H1 (cell line): ENCODE results near the gene TMEM89. TPM values are rescaled to one million over a fixed set of nuclear protein-coding genes. Genes with fewer than 3 reads are reported as not detected.

ENCODE experiments used
- CTCF ChIA-PET: fragments of 300-600 bp; sonication (Branson Sonifier 250); formaldehyde crosslinking; loops from one replicate; lab custom pipeline; 2021; ENCODE audit not compliant: partially characterized antibody; lab: Charles Lee
- POLR2A ChIA-PET: fragments of 300-600 bp; sonication (Branson Sonifier 250); formaldehyde crosslinking; loops from one replicate; lab custom pipeline; 2021; ENCODE audit warnings: inconsistent platforms; ENCODE audit not compliant: partially characterized antibody; lab: Charles Lee
- DNase-seq, 2 experiments: peaks; one replicate each; pipeline versions ENCODE4 v3.0.0 to v3.0.0-alpha.2; 2010 to 2022; ENCODE audit warnings: low spot score in 2 of 2, low read depth in 1 of 2, mixed read lengths in 1 of 2
- FAIRE-seq: peaks from 2 replicates; lab custom pipeline; 2011; peaks lifted over from hg19 to GRCh38; lab: Jason Lieb, UNC
- H2AFZ ChIP-seq: 2 replicates; pipeline ENCODE4 v1.8.1; 2012; ENCODE audit warnings: low read length, inconsistent platforms
- H2AK5ac ChIP-seq: 2 replicates; pipeline ENCODE4 v1.6.1; 2013; ENCODE audit warnings: low read depth, low read length
- H2BK120ac ChIP-seq: replicated peaks from 2 replicates; pipeline ENCODE3; 2013; ENCODE audit warnings: low read depth, low read length, inconsistent platforms
- H2BK12ac ChIP-seq: 2 replicates; pipeline ENCODE4 v1.6.1; 2013; ENCODE audit warnings: low read depth, low read length
- H2BK15ac ChIP-seq: 2 replicates; pipeline ENCODE4 v1.6.1; 2013; ENCODE audit warnings: low read length
- H2BK20ac ChIP-seq: 2 replicates; pipeline ENCODE4 v1.6.1; 2013; ENCODE audit warnings: low read length
- H2BK5ac ChIP-seq: 2 replicates; pipeline ENCODE4 v1.6.1; 2013; ENCODE audit warnings: low read depth, low read length
- H3K14ac ChIP-seq: 2 replicates; pipeline ENCODE4 v1.6.1; 2013; ENCODE audit warnings: inconsistent platforms; ENCODE audit not compliant: insufficient read length
- H3K18ac ChIP-seq: 2 replicates; pipeline ENCODE4 v1.6.1; 2013; ENCODE audit warnings: low read length; ENCODE audit errors: extremely low read depth
- H3K23ac ChIP-seq: 2 replicates; pipeline ENCODE4 v1.6.1; 2013; ENCODE audit warnings: inconsistent platforms; ENCODE audit not compliant: insufficient read length
- H3K23me2 ChIP-seq: 2 replicates; pipeline ENCODE4 v1.6.1; 2013; ENCODE audit warnings: low read depth, low read length
- H3K27ac ChIP-seq: 2 replicates; pipeline ENCODE4 v1.6.1; 2011; ENCODE audit warnings: low read depth, low read length, inconsistent platforms
- H3K27me3 ChIP-seq, 4 experiments: replicated peaks in 1 of 4; 1 replicate in 1 of 4; 2 replicates in 3 of 4; pipeline versions ENCODE4 v1.6.1 to v1.8.1; 2011 to 2013; ENCODE audit warnings: low read length in 3 of 4, mild to moderate bottlenecking in 3 of 4, inconsistent platforms in 2 of 4, mixed read lengths in 2 of 4, moderate library complexity in 1 of 4; ENCODE audit not compliant: control insufficient read depth in 3 of 4, insufficient read depth in 3 of 4; ENCODE audit errors: extremely low read depth in 1 of 4
- H3K36me3 ChIP-seq, 4 experiments: 2 replicates each; pipeline versions ENCODE4 v1.6.1 to v1.8.1; 2011 to 2013; ENCODE audit warnings: mild to moderate bottlenecking in 4 of 4, low read length in 3 of 4, moderate library complexity in 2 of 4, control low read depth in 1 of 4, inconsistent platforms in 1 of 4; ENCODE audit not compliant: insufficient read depth in 4 of 4, control insufficient read depth in 2 of 4
- H3K4ac ChIP-seq: replicated peaks from 2 replicates; pipeline ENCODE3; 2013; ENCODE audit warnings: low read length, low read depth, mixed read lengths, inconsistent platforms; ENCODE audit not compliant: insufficient read length
- H3K4me1 ChIP-seq, 4 experiments: replicated peaks in 1 of 4; 1 replicate in 1 of 4; 2 replicates in 3 of 4; pipeline versions ENCODE4 v1.6.1 to v1.8.1; 2011 to 2013; ENCODE audit warnings: low read length in 3 of 4, inconsistent platforms in 2 of 4, mixed read lengths in 1 of 4; ENCODE audit not compliant: insufficient read depth in 4 of 4, control insufficient read depth in 3 of 4
- H3K4me2 ChIP-seq, 2 experiments: 2 replicates each; pipeline versions ENCODE4 v1.6.1 to v1.8.1; 2011 to 2013; ENCODE audit warnings: low read depth in 2 of 2, low read length in 2 of 2, control low read depth in 1 of 2, inconsistent platforms in 1 of 2, mild to moderate bottlenecking in 1 of 2; ENCODE audit not compliant: insufficient read depth in 1 of 2
- H3K4me3 ChIP-seq, 4 experiments: fragments of 200-600, 300-600 bp in 1 of 4; sonication (generic), shearing (Covaris generic), sonication (Bioruptor Twin) in 1 of 4; 2 replicates each; pipeline versions ENCODE4 v1.5.1 to v1.8.1; 2011 to 2016; ENCODE audit warnings: low read length in 4 of 4, low read depth in 3 of 4, control low read depth in 2 of 4, inconsistent platforms in 2 of 4, mild to moderate bottlenecking in 2 of 4, mixed read lengths in 1 of 4, moderate library complexity in 1 of 4; ENCODE audit not compliant: insufficient read depth in 2 of 4; ENCODE audit errors: extremely low read depth in 1 of 4
- H3K56ac ChIP-seq: replicated peaks from 2 replicates; pipeline ENCODE3; 2013; ENCODE audit warnings: low read depth, mild to moderate bottlenecking, mixed read lengths, low read length, inconsistent platforms; ENCODE audit not compliant: insufficient read length
- H3K79me1 ChIP-seq: 2 replicates; pipeline ENCODE4 v1.6.1; 2013; ENCODE audit warnings: low read depth, low read length, control low read depth
- H3K79me2 ChIP-seq, 2 experiments: 2 replicates each; pipeline versions ENCODE4 v1.6.1 to v1.8.1; 2012 to 2013; ENCODE audit warnings: low read length in 2 of 2, mild to moderate bottlenecking in 2 of 2, inconsistent platforms in 1 of 2; ENCODE audit not compliant: insufficient read depth in 2 of 2, control insufficient read depth in 1 of 2
- H3K9ac ChIP-seq, 4 experiments: replicated peaks in 1 of 4; 1 replicate in 1 of 4; 2 replicates in 3 of 4; pipeline versions ENCODE4 v1.6.1 to v1.8.1; 2011 to 2013; ENCODE audit warnings: low read depth in 3 of 4, low read length in 3 of 4, control low read depth in 2 of 4, mild to moderate bottlenecking in 2 of 4, moderate library complexity in 2 of 4, inconsistent platforms in 1 of 4; ENCODE audit errors: extremely low read depth in 1 of 4
- H3K9me3 ChIP-seq, 2 experiments: 2 replicates each; pipeline versions ENCODE4 v1.6.1 to v1.8.1; 2012 to 2013; ENCODE audit warnings: mild to moderate bottlenecking in 2 of 2, moderate library complexity in 2 of 2, control low read depth in 1 of 2, inconsistent platforms in 1 of 2, low read depth in 1 of 2, low read length in 1 of 2, mixed read lengths in 1 of 2; ENCODE audit not compliant: insufficient read depth in 2 of 2
- H4K20me1 ChIP-seq, 2 experiments: replicated peaks in 1 of 2; 2 replicates each; pipeline versions ENCODE3 to v1.8.1; 2011 to 2013; ENCODE audit warnings: inconsistent platforms in 2 of 2, low read length in 2 of 2, mild to moderate bottlenecking in 1 of 2; ENCODE audit not compliant: insufficient read depth in 2 of 2, control insufficient read depth in 1 of 2
- H4K5ac ChIP-seq: 2 replicates; pipeline ENCODE4 v1.6.1; 2013; ENCODE audit warnings: low read length, low read depth, mixed read lengths, inconsistent platforms; ENCODE audit not compliant: insufficient read length
- H4K8ac ChIP-seq: 2 replicates; pipeline ENCODE4 v1.8.0; 2013; ENCODE audit warnings: mild to moderate bottlenecking, moderate library complexity, low read length, inconsistent platforms; ENCODE audit not compliant: insufficient read depth; ENCODE audit errors: extremely low read depth
- H4K91ac ChIP-seq: replicated peaks from 2 replicates; pipeline ENCODE3; 2013; ENCODE audit warnings: low read length, mixed read lengths, inconsistent platforms; ENCODE audit not compliant: insufficient read length
- BRCA1 ChIP-seq: IDR thresholded peaks from 2 replicates; pipeline ENCODE4 v1.6.1; 2012; ENCODE audit warnings: low read depth, low read length, improper control_type of control experiment
- CBX8 ChIP-seq: fragments of 300-800, 300-1000 bp; sonication (generic); IDR thresholded peaks from 2 replicates; pipeline ENCODE4 v1.7.1; 2016; ENCODE audit warnings: low read depth, low read length, borderline replicate concordance
- EP300 ChIP-seq, 2 experiments: IDR thresholded peaks; 1 replicate in 1 of 2; 2 replicates in 1 of 2; pipeline ENCODE4 v1.6.1; 2011 to 2012; ENCODE audit warnings: low read depth in 2 of 2, low read length in 2 of 2, mild to moderate bottlenecking in 2 of 2, borderline replicate concordance in 1 of 2, inconsistent platforms in 1 of 2, moderate library complexity in 1 of 2
- EZH2 ChIP-seq: fragments of 200-600 bp; sonication (generic); IDR thresholded peaks from 2 replicates; pipeline ENCODE4 v1.7.1; 2012; ENCODE audit warnings: low read depth, mild to moderate bottlenecking, moderate library complexity, low read length, inconsistent platforms; ENCODE audit not compliant: severe bottlenecking
- HDAC6 ChIP-seq: IDR thresholded peaks from one replicate; pipeline ENCODE4 v1.7.1; 2012; ENCODE audit warnings: low read depth, mild to moderate bottlenecking, inconsistent platforms, low read length, moderate library complexity
- KDM5A ChIP-seq: fragments of 200-600 bp; IDR thresholded peaks from 2 replicates; pipeline ENCODE4 v1.7.1; 2012; ENCODE audit warnings: mild to moderate bottlenecking, low read length, inconsistent platforms, mixed read lengths
- POU5F1 ChIP-seq: IDR thresholded peaks from 2 replicates; pipeline ENCODE4 v1.6.1; 2011; ENCODE audit warnings: low read depth, mild to moderate bottlenecking, low read length, moderate library complexity
- SAP30 ChIP-seq: fragments of 300-600 bp; sonication (generic); IDR thresholded peaks from 2 replicates; pipeline ENCODE4 v1.7.1; 2012; ENCODE audit warnings: low read length, moderate library complexity, mild to moderate bottlenecking, inconsistent platforms; ENCODE audit not compliant: insufficient read depth, insufficient replicate concordance
- SUZ12 ChIP-seq: fragments of 200-600 bp; sonication (generic); IDR thresholded peaks from 2 replicates; pipeline ENCODE4 v1.6.1; 2012; ENCODE audit warnings: mild to moderate bottlenecking, inconsistent platforms, low read length, moderate library complexity, mixed read lengths
- YY1 ChIP-seq: IDR thresholded peaks from 2 replicates; pipeline ENCODE4 v1.6.1; 2011; ENCODE audit warnings: low read depth, mild to moderate bottlenecking, low read length
- WGBS, 2 experiments: shearing (Covaris generic) in 1 of 2; methylation state at CpG; one replicate each; pipeline versions ENCODE4 v1.1.6 to v1.1.7; 2013 to 2015; ENCODE audit warnings: low lambda C conversion rate in 2 of 2, mixed read lengths in 2 of 2, inconsistent platforms in 1 of 2, low coverage in 1 of 2, missing lambda C conversion rate in 1 of 2; ENCODE audit not compliant: insufficient replicate concordance in 2 of 2, insufficient coverage in 1 of 2, insufficient read length in 1 of 2; ENCODE audit errors: extremely low coverage in 1 of 2, missing lambda C conversion rate in 1 of 2; 5-methylcytosine and 5-hydroxymethylcytosine counted together
- polyA plus RNA-seq, 7 experiments: library from polyadenylated mRNA; depleted of rRNA in 3 of 7; stranded (reverse) in 5 of 7; unstranded in 2 of 7; fragments of >200 nt in 5 of 7; fragments of 200-250 nt in 2 of 7; gene quantifications; 1 replicate in 5 of 7; 2 replicates in 1 of 7; 4 replicates in 1 of 7; pipeline versions ENCODE4 v1.2.1 to v1.2.3, GENCODE V29; 2011 to 2013; ENCODE audit warnings: missing spikeins in 2 of 7, mixed read lengths in 2 of 7
- total RNA-seq: library from RNA; stranded (reverse); fragmentation: NEBNext Ultra II Directional; extraction: Animal tissue kit (Norgen Biotek cat#: 25700); gene quantifications from 2 replicates; pipeline ENCODE4 v1.2.1, GENCODE V29; 2021
- TF ChIP-seq, protein P1 (sequence below): IDR thresholded peaks from 2 replicates; pipeline ENCODE4 v1.6.1; 2012; ENCODE audit warnings: inconsistent platforms

The TMEM89 gene
- total and polyA plus RNA-seq, 2 of the 8 experiments (the other 6 are each of a cell fraction or from before 2014, with no cell fraction given) = not detected

DNA sequence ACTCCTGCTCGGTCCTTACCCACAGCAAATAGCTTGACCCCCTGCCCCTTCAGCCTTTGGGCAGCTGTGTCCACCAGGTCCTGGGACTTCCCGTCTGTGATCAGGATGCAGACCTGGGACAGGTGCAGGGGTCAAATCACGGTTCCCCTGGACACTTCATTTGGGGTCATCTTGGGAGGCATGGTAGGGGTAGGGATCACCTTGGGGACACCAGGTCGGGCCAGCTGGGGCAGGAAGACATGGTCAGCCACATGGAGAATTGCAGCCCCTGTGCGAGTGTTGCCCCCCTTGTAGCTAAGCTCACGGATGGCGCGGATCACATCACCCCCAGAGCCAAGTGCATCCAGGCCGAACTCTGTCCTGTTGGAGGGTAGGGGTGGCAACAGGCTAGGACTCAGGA is 28.2 kb downstream of the TMEM89 start:
- H2BK20ac ChIP-seq = no peak overlapping the region
- no peak overlapping the region for H3K4me3 ChIP-seq
- peaks cover 1% of the 10 kb centered on the region; the same call in 1 of the 2 replicates for H3K23me2 ChIP-seq
- H4K8ac ChIP-seq = no peak overlapping the region; the same call in 1 of the 2 replicates
- no peak overlapping the region for H3K9ac ChIP-seq
- no peak overlapping the region for H4K5ac ChIP-seq
- H3K4ac ChIP-seq = no peak overlapping the region
- no peak overlapping the region for H3K4me2 ChIP-seq
- H3K23ac ChIP-seq = no peak overlapping the region
- FAIRE-seq (no peak), DNase-seq (no peak)
- H2BK15ac ChIP-seq = no peak overlapping the region
- ChIA-PET CTCF (interaction anchor here (0.8 to 1.4 kb wide), 3 partner anchors 33 to 42 kb away, joined by 3 to 4 read pairs (median 4); partner anchors contain the start of gene SLC26A6), POLR2A (interaction anchor here (0.7 to 1.6 kb wide), 2 partner anchors 32 to 71 kb away, joined by 3 to 5 read pairs; no protein-coding TSS in a partner anchor)
- H3K27ac ChIP-seq = no peak overlapping the region
- H3K27me3 ChIP-seq = peaks cover 0 to 6% (median 0%) of the 10 kb centered on the region in 4 experiments; a peak in 4 of 7 replicates
- no peak overlapping the region for H2BK12ac ChIP-seq
- H3K18ac ChIP-seq = no peak overlapping the region
- H2BK120ac ChIP-seq = no peak overlapping the region
- no peak overlapping the region for H3K56ac ChIP-seq
- H3K9me3 ChIP-seq = no peaks in the 10 kb centered on the region
- TF ChIP-seq YY1 (no peak), EZH2 (no peak), CBX8 (no peak), EP300 (IDR thresholded peaks at IDR 0.05; ENCODE audit: borderline replicate concordance in 1 of 2, low read depth in 2 of 2, low read length in 2 of 2) (no peak), HDAC6 (no peak), SAP30 (no peak), BRCA1 (no peak), POU5F1 (no peak), SUZ12 (no peak), KDM5A (no peak)
- TF ChIP-seq, protein P1, sequence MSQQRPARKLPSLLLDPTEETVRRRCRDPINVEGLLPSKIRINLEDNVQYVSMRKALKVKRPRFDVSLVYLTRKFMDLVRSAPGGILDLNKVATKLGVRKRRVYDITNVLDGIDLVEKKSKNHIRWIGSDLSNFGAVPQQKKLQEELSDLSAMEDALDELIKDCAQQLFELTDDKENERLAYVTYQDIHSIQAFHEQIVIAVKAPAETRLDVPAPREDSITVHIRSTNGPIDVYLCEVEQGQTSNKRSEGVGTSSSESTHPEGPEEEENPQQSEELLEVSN = no peak
- H2BK5ac ChIP-seq = no peak overlapping the region
- H3K36me3 ChIP-seq = peaks cover 0 to under 1% (median 0%) of the 10 kb centered on the region in 4 experiments; a peak in 1 of 8 replicates
- H3K79me1 ChIP-seq = no peaks in the 10 kb centered on the region
- no peaks in the 10 kb centered on the region for H3K79me2 ChIP-seq
- H2AFZ ChIP-seq = no peak overlapping the region
- H3K4me1 ChIP-seq = peaks cover 3 to 22% (median 15%) of the 10 kb centered on the region in 4 experiments; a peak in 6 of 7 replicates
- WGBS, 2 experiments = 95% methylated on average over 9 of the region's 9 CpGs; no CpG with 5 or more reads in 1 of the 2 experiments
- H2AK5ac ChIP-seq = no peak overlapping the region
- H4K91ac ChIP-seq = no peak overlapping the region
- no peak overlapping the region for H3K14ac ChIP-seq
- peaks cover 0 to 14% of the 10 kb centered on the region in 2 experiments for H4K20me1 ChIP-seq
